A673 (cell line): Measurements from ENCODE around the gene ST6GALNAC4. TPM values are rescaled to one million over a fixed set of nuclear protein-coding genes. Genes with fewer than 3 reads are reported as not detected.

ENCODE experiments used
- BruUV-seq: library from RNA; stranded (reverse); fragments of 400-500 nt; replicated peaks from 2 replicates; lab custom pipeline; 2021; lab: Mats Ljungman, UMichigan
- CTCF ChIA-PET: fragments of 300-600 bp; sonication (Branson Sonifier 250); formaldehyde crosslinking; loops from one replicate; lab custom pipeline; 2022; ENCODE audit warnings: antibody characterized with exemption; lab: Charles Lee
- POLR2A ChIA-PET: fragments of 300-600 bp; sonication (Branson Sonifier 250); formaldehyde crosslinking; loops from one replicate; lab custom pipeline; 2022; ENCODE audit warnings: antibody characterized with exemption; ENCODE audit not compliant: low non-redundant PET; lab: Charles Lee
- DNase-seq: peaks from one replicate; pipeline ENCODE4 v3.0.0-alpha.2; 2015; ENCODE audit warnings: low spot score
- H3K27ac ChIP-seq: fragments of 200-600 bp; sonication (generic); 2 replicates; pipeline ENCODE4 v1.5.1; 2016; ENCODE audit warnings: mixed run types, low read depth, mild to moderate bottlenecking, mixed read lengths, antibody characterized with exemption, low read length; ENCODE audit not compliant: poor library complexity, severe bottlenecking
- H3K27me3 ChIP-seq: fragments of 200-600 bp; sonication (generic); replicated peaks from 2 replicates; pipeline ENCODE4 v1.6.1; 2017; ENCODE audit warnings: mixed run types, low read depth, mild to moderate bottlenecking, mixed read lengths, antibody characterized with exemption, low read length; ENCODE audit not compliant: insufficient read depth, poor library complexity
- H3K36me3 ChIP-seq: fragments of 200-600 bp; sonication (generic); 2 replicates; pipeline ENCODE4 v1.6.1; 2016; ENCODE audit warnings: mixed run types, mild to moderate bottlenecking, mixed read lengths, antibody characterized with exemption, low read length; ENCODE audit not compliant: insufficient read depth, poor library complexity, severe bottlenecking
- H3K4me1 ChIP-seq: fragments of 200-600 bp; sonication (generic); 2 replicates; pipeline ENCODE4 v1.6.1; 2017; ENCODE audit warnings: mixed run types, mild to moderate bottlenecking, mixed read lengths, antibody characterized with exemption, low read length; ENCODE audit not compliant: insufficient read depth, poor library complexity, severe bottlenecking
- H3K4me3 ChIP-seq: fragments of 200-600 bp; sonication (generic); 2 replicates; pipeline ENCODE4 v1.5.1; 2016; ENCODE audit warnings: low read depth, mixed run types, mild to moderate bottlenecking, mixed read lengths, low read length; ENCODE audit not compliant: poor library complexity, severe bottlenecking
- H3K9me3 ChIP-seq: fragments of 200-600 bp; sonication (generic); 2 replicates; pipeline ENCODE4 v1.6.1; 2016; ENCODE audit warnings: mixed run types, low read depth, mild to moderate bottlenecking, mixed read lengths, antibody characterized with exemption, low read length; ENCODE audit not compliant: poor library complexity, severe bottlenecking
- EZH2 ChIP-seq: fragments of 200-600 bp; sonication (generic); IDR thresholded peaks from 2 replicates; pipeline ENCODE4 v1.6.1; 2017; ENCODE audit warnings: borderline replicate concordance, low read depth, mild to moderate bottlenecking, mixed read lengths, antibody characterized with exemption, low read length; ENCODE audit not compliant: poor library complexity, severe bottlenecking
- intact Hi-C: fragments of 100-400 bp; cut with micrococcal nuclease; formaldehyde crosslinking; loops from one replicate; pipeline ENCODE4 v1.10.0; 2022; ENCODE audit not compliant: unreplicated experiment
- total RNA-seq: library from RNA; stranded (reverse); gene quantifications from 2 replicates; pipeline ENCODE4 v1.2.3, GENCODE V29; 2021
- TF ChIP-seq, protein P1 (sequence below): fragments of 300-800, 200-600 bp; sonication (generic); conservative IDR thresholded peaks from 2 replicates; pipeline ENCODE4 v1.5.1; 2017; ENCODE audit warnings: low read depth, mild to moderate bottlenecking, antibody characterized with exemption, low read length, moderate library complexity, mixed read lengths

Gene ST6GALNAC4
- total RNA-seq, 1 experiment from 2014 or later: 11.8 TPM

DNA sequence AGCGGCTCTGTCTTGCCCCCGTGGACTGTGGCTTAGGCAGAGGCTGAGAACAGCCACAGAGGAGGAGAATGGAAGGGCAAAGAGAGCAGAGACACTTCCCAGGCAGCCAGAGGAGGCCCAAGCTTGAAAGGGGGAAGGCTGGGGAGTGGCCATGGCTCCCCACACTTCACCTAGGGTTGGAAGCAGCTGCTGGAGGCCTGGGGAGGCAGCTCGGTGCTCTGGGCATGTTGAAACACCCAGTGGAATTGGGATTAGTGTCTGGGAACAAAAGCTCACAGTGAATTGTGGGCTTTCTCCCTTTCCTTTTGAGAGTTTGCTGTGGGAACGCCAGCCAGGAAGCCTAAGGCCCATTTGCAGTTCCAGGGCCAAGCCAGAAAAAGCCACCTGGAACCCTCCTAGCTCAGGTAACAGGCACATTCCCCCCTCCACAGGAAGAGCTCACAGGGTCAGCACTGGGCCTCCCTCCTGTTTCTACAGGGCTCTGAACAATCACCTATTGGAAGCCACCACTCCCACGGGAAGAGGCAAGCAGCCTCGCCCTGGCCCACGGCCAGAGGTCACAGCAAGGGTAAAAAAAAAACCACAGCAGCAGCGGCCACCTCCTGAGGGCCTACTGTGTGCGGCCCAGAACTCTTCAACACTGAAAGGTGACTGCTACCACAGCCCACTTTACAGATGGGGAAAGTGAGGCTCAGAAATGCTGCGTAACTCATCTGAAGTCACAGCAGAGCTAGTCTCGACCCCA, 43.7 kb upstream of the ST6GALNAC4 start:
- Histone ChIP-seq H3K27ac (peak overlapping the region; percentile 96), H3K4me3 (no peak overlapping the region), H3K4me1 (peaks cover 58% of the 10 kb centered on the region), H3K27me3 (no peaks in the 10 kb centered on the region), H3K36me3 (no peaks in the 10 kb centered on the region), H3K9me3 (no peaks in the 10 kb centered on the region)
- peak; percentile 74 for DNase-seq
- BruUV-seq: no TSS peak
- TF ChIP-seq EZH2: no peak
- TF ChIP-seq, protein P1, sequence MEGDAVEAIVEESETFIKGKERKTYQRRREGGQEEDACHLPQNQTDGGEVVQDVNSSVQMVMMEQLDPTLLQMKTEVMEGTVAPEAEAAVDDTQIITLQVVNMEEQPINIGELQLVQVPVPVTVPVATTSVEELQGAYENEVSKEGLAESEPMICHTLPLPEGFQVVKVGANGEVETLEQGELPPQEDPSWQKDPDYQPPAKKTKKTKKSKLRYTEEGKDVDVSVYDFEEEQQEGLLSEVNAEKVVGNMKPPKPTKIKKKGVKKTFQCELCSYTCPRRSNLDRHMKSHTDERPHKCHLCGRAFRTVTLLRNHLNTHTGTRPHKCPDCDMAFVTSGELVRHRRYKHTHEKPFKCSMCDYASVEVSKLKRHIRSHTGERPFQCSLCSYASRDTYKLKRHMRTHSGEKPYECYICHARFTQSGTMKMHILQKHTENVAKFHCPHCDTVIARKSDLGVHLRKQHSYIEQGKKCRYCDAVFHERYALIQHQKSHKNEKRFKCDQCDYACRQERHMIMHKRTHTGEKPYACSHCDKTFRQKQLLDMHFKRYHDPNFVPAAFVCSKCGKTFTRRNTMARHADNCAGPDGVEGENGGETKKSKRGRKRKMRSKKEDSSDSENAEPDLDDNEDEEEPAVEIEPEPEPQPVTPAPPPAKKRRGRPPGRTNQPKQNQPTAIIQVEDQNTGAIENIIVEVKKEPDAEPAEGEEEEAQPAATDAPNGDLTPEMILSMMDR: no peak
- intact Hi-C loops: no loop called here
- ChIA-PET CTCF (no interaction called here), POLR2A (no interaction called here)

DNA sequence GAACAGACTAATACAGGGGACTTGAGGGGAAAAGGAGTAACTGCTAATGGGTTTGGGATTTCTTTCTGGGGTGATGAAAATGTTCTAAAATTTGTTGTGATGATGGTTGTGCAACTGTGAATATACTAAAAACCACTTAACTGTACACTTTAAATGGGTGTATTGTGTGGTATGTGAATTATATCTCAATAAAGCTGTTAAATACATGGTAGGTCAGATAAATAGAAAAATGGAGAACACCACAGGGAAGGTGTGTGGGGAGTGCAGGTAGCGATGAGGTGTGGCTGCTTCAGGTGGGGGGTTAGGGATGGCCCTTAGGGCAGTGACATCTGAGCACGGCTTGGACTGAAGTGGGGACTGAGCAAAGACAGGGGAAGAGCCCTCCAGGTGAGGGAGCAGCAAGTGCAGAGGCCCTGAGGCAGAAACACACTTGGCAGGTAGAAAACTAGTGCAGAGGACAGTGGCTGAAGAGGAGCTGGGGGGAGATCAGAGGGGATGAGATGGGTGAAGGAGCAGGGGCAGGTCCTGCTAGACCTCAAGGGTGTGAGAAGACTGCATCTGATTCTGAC, 43.1 kb upstream of the ST6GALNAC4 start:
- CTCF ChIA-PET: no interaction called here
- peak overlapping the region; percentile 96 for H3K27ac ChIP-seq
- H3K4me1 ChIP-seq: peaks cover 56% of the 10 kb centered on the region
- intact Hi-C loops: no loop called here
- no peak overlapping the region for H3K4me3 ChIP-seq
- no peaks in the 10 kb centered on the region for H3K9me3 ChIP-seq
- TF ChIP-seq, protein P1: no peak
- TF ChIP-seq EZH2: no peak
- H3K36me3 ChIP-seq: no peaks in the 10 kb centered on the region
- no peak for DNase-seq
- BruUV-seq: no TSS peak
- no peaks in the 10 kb centered on the region for H3K27me3 ChIP-seq
- POLR2A ChIA-PET: no interaction called here

DNA sequence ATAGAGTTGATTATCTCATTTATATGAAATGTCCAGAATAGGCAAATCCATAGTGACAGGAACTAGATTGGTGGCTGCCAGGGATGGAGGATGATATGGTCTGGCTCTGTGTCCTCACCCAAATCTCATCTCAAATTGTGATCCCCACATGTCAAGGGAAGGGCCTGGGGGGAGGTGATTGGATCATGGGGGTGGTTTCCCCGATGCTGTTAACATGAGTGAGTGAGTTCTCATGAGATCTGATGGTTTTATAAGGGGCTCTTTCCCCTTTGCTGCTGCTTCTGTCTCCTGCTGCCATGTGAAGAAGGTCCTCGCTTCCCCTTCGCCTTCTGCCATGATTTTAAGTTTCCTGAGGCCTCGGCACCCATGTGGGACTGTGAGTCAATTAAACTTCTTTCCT, 42.6 kb upstream of the ST6GALNAC4 start:
- intact Hi-C loops: no loop called here
- no peak for DNase-seq
- BruUV-seq: no TSS peak
- Histone ChIP-seq H3K27me3 (no peaks in the 10 kb centered on the region), H3K9me3 (no peaks in the 10 kb centered on the region), H3K4me1 (peaks cover 51% of the 10 kb centered on the region), H3K4me3 (no peak overlapping the region), H3K27ac (peak overlapping the region; percentile 96), H3K36me3 (no peaks in the 10 kb centered on the region)
- ChIA-PET POLR2A (no interaction called here), CTCF (no interaction called here)
- TF ChIP-seq EZH2: no peak
- TF ChIP-seq, protein P1: no peak
